Parathyroid adenoma (tissue), 2 donors: Measurements from ENCODE around the gene RUNX2.

Experiments
- H2AFZ ChIP-seq: fragments of 300-600 bp; sonication (generic); one replicate; pipeline ENCODE4 v1.7.0; 2017; ENCODE audit warnings: antibody characterized with exemption, mild to moderate bottlenecking
- H3K27ac ChIP-seq: fragments of 300-600 bp; sonication (generic); one replicate; pipeline ENCODE4 v1.7.0; 2017
- H3K27me3 ChIP-seq: fragments of 300-600 bp; sonication (generic); one replicate; pipeline ENCODE4 v1.7.0; 2017; ENCODE audit warnings: low read length; ENCODE audit not compliant: control insufficient read depth, insufficient read depth
- H3K36me3 ChIP-seq: fragments of 300-600 bp; sonication (generic); one replicate; pipeline ENCODE4 v1.7.0; 2017; ENCODE audit warnings: low read length; ENCODE audit not compliant: control insufficient read depth, insufficient read depth
- H3K4me1 ChIP-seq: fragments of 300-600 bp; sonication (generic); one replicate; pipeline ENCODE4 v1.7.0; 2017; ENCODE audit warnings: control low read depth
- H3K4me2 ChIP-seq: fragments of 300-600 bp; sonication (generic); one replicate; pipeline ENCODE4 v1.7.0; 2017; ENCODE audit warnings: low read length
- H3K4me3 ChIP-seq: fragments of 300-600 bp; sonication (generic); one replicate; pipeline ENCODE4 v1.7.0; 2017; ENCODE audit warnings: low read depth, low read length
- H3K79me2 ChIP-seq: fragments of 300-600 bp; sonication (generic); one replicate; pipeline ENCODE4 v1.7.0; 2017; ENCODE audit warnings: control low read depth
- H3K9ac ChIP-seq: fragments of 300-600 bp; sonication (generic); one replicate; pipeline ENCODE4 v1.7.0; 2017; ENCODE audit warnings: mild to moderate bottlenecking
- H3K9me3 ChIP-seq: fragments of 300-600 bp; sonication (generic); one replicate; pipeline ENCODE4 v1.7.0; 2017; ENCODE audit warnings: low read length; ENCODE audit not compliant: control insufficient read depth
- CTCF ChIP-seq: fragments of 300-600 bp; sonication (generic); IDR thresholded peaks from one replicate; pipeline ENCODE4 v1.7.0; 2017; ENCODE audit warnings: antibody characterized with exemption, mild to moderate bottlenecking
- donor health status: primary hyperparathyroidism.

The RUNX2 gene

GRCh38 chr6:45677381-45678284 lies 349.5 kb downstream of the RUNX2 start:
- Histone ChIP-seq H3K9ac (no peak overlapping the region), H3K4me2 (no peak overlapping the region), H3K4me1 (no peaks in the 10 kb centered on the region), H3K4me3 (no peak overlapping the region), H3K9me3 (no peaks in the 10 kb centered on the region), H3K27me3 (no peaks in the 10 kb centered on the region), H3K79me2 (no peaks in the 10 kb centered on the region), H2AFZ (peak overlapping the region; percentile 23), H3K27ac (no peak overlapping the region), H3K36me3 (no peaks in the 10 kb centered on the region)
- TF ChIP-seq CTCF, result no peak

GRCh38 chr6:45678285-45678607 lies 350.1 kb downstream of the RUNX2 start:
- H3K4me3 ChIP-seq, result no peak overlapping the region
- no peak overlapping the region for H2AFZ ChIP-seq
- no peaks in the 10 kb centered on the region for H3K27me3 ChIP-seq
- no peak overlapping the region for H3K4me2 ChIP-seq
- no peak for TF ChIP-seq CTCF
- H3K36me3 ChIP-seq, result no peaks in the 10 kb centered on the region
- H3K27ac ChIP-seq, result no peak overlapping the region
- H3K9me3 ChIP-seq, result no peaks in the 10 kb centered on the region
- no peaks in the 10 kb centered on the region for H3K4me1 ChIP-seq
- H3K79me2 ChIP-seq, result no peaks in the 10 kb centered on the region
- no peak overlapping the region for H3K9ac ChIP-seq

GRCh38 chr6:45679163-45679562 lies 351.0 kb downstream of the RUNX2 start:
- no peaks in the 10 kb centered on the region for H3K79me2 ChIP-seq
- no peak overlapping the region for H3K4me3 ChIP-seq
- no peaks in the 10 kb centered on the region for H3K36me3 ChIP-seq
- no peak overlapping the region for H3K9ac ChIP-seq
- no peaks in the 10 kb centered on the region for H3K9me3 ChIP-seq
- H3K27me3 ChIP-seq, result no peaks in the 10 kb centered on the region
- H3K27ac ChIP-seq, result no peak overlapping the region
- H3K4me1 ChIP-seq, result no peaks in the 10 kb centered on the region
- H2AFZ ChIP-seq, result no peak overlapping the region
- no peak overlapping the region for H3K4me2 ChIP-seq
- no peak for TF ChIP-seq CTCF

- no peak overlapping the region for H3K4me2 ChIP-seq
- no peaks in the 10 kb centered on the region for H3K9me3 ChIP-seq
- H3K27ac ChIP-seq, result no peak overlapping the region
- H3K36me3 ChIP-seq, result no peaks in the 10 kb centered on the region
- H3K9ac ChIP-seq, result no peak overlapping the region
- H3K4me1 ChIP-seq, result no peaks in the 10 kb centered on the region
- no peaks in the 10 kb centered on the region for H3K79me2 ChIP-seq
- no peak overlapping the region for H3K4me3 ChIP-seq
- no peaks in the 10 kb centered on the region for H3K27me3 ChIP-seq
- TF ChIP-seq CTCF, result no peak
- H2AFZ ChIP-seq, result no peak overlapping the region
Measured at GRCh38 chr6:45679631-45680030, 351.5 kb downstream of the RUNX2 start.
